H9 (cell line): ENCODE results near the gene PROSER1. TPM values are rescaled to one million over a fixed set of nuclear protein-coding genes. Genes with fewer than 3 reads are reported as not detected.

Experiments used
- DNase-seq: peaks from one replicate; pipeline ENCODE4 v3.0.0-alpha.2; 2017
- H2AFZ ChIP-seq: one replicate; pipeline ENCODE4 v1.6.1; 2013; ENCODE audit warnings: mild to moderate bottlenecking, low read length, control low read depth, moderate library complexity
- H2AK5ac ChIP-seq: 2 replicates; pipeline ENCODE4 v1.6.1; 2013; ENCODE audit warnings: low read length, control low read depth, mixed read lengths; ENCODE audit not compliant: insufficient read length
- H2BK120ac ChIP-seq: one replicate; pipeline ENCODE4 v1.6.1; 2013; ENCODE audit warnings: low read depth, mild to moderate bottlenecking, low read length, control low read depth, inconsistent platforms; ENCODE audit not compliant: poor library complexity, severe bottlenecking
- H2BK12ac ChIP-seq: 2 replicates; pipeline ENCODE4 v1.6.1; 2013; ENCODE audit warnings: low read length, control low read depth, mixed read lengths, low read depth; ENCODE audit not compliant: insufficient read length
- H2BK15ac ChIP-seq: 2 replicates; pipeline ENCODE4 v1.6.1; 2013; ENCODE audit warnings: low read depth, low read length, control low read depth
- H2BK20ac ChIP-seq: one replicate; pipeline ENCODE4 v1.6.1; 2013; ENCODE audit warnings: low read depth, mild to moderate bottlenecking, low read length, control low read depth, inconsistent platforms; ENCODE audit not compliant: poor library complexity, severe bottlenecking
- H2BK5ac ChIP-seq: 2 replicates; pipeline ENCODE4 v1.6.1; 2013; ENCODE audit warnings: low read length, control low read depth, mixed read lengths; ENCODE audit not compliant: insufficient read length
- H3K14ac ChIP-seq: 2 replicates; pipeline ENCODE4 v1.6.1; 2013; ENCODE audit warnings: low read length, control low read depth; ENCODE audit not compliant: insufficient read depth
- H3K18ac ChIP-seq: 2 replicates; pipeline ENCODE4 v1.6.1; 2013; ENCODE audit warnings: low read depth, mild to moderate bottlenecking, mixed read lengths, low read length, control low read depth; ENCODE audit not compliant: insufficient read length
- H3K23ac ChIP-seq: 2 replicates; pipeline ENCODE4 v1.6.1; 2013; ENCODE audit warnings: low read length, control low read depth, mixed read lengths, low read depth; ENCODE audit not compliant: insufficient read length
- H3K23me2 ChIP-seq: 2 replicates; pipeline ENCODE4 v1.6.1; 2013; ENCODE audit warnings: low read depth, mild to moderate bottlenecking, mixed read lengths, low read length, control low read depth; ENCODE audit not compliant: insufficient read length, poor library complexity, severe bottlenecking
- H3K27ac ChIP-seq: 2 replicates; pipeline ENCODE4 v1.5.1; 2013; ENCODE audit warnings: low read length, control low read depth, mixed read lengths, low read depth; ENCODE audit not compliant: insufficient read length
- H3K27me3 ChIP-seq: 2 replicates; pipeline ENCODE4 v1.6.1; 2013; ENCODE audit warnings: low read length, control low read depth, inconsistent platforms; ENCODE audit not compliant: insufficient read depth
- H3K4ac ChIP-seq: 2 replicates; pipeline ENCODE4 v1.6.1; 2013; ENCODE audit warnings: low read depth, mild to moderate bottlenecking, control low read depth, inconsistent platforms, low read length, moderate library complexity
- H3K4me1 ChIP-seq: 2 replicates; pipeline ENCODE4 v1.6.1; 2013; ENCODE audit warnings: low read length, control low read depth, inconsistent platforms; ENCODE audit not compliant: insufficient read depth
- H3K4me2 ChIP-seq: 2 replicates; pipeline ENCODE4 v1.6.1; 2013; ENCODE audit warnings: low read length, control low read depth, mixed read lengths; ENCODE audit not compliant: insufficient read length, insufficient read depth
- H3K56ac ChIP-seq: 2 replicates; pipeline ENCODE4 v1.6.1; 2013; ENCODE audit warnings: low read depth, mild to moderate bottlenecking, mixed read lengths, low read length, control low read depth; ENCODE audit not compliant: insufficient read length
- H3K79me1 ChIP-seq: 2 replicates; pipeline ENCODE4 v1.6.1; 2013; ENCODE audit warnings: low read depth, mild to moderate bottlenecking, moderate library complexity, low read length, control low read depth, inconsistent platforms; ENCODE audit not compliant: insufficient read depth, poor library complexity, severe bottlenecking
- H3K79me2 ChIP-seq: 2 replicates; pipeline ENCODE4 v1.6.1; 2013; ENCODE audit warnings: low read length, control low read depth, inconsistent platforms; ENCODE audit not compliant: insufficient read depth
- H3K9ac ChIP-seq: 2 replicates; pipeline ENCODE4 v1.6.1; 2013; ENCODE audit warnings: low read length, control low read depth, mixed read lengths; ENCODE audit not compliant: insufficient read length; ENCODE audit errors: extremely low read depth
- H3K9me3 ChIP-seq: one replicate; pipeline ENCODE4 v1.6.1; 2013; ENCODE audit warnings: low read depth, low read length, inconsistent platforms; ENCODE audit not compliant: control insufficient read depth
- H3T11ph ChIP-seq: one replicate; pipeline ENCODE4 v1.6.1; 2013; ENCODE audit warnings: mild to moderate bottlenecking, low read length, control low read depth, inconsistent platforms
- H4K20me1 ChIP-seq: one replicate; pipeline ENCODE4 v1.6.1; 2013; ENCODE audit not compliant: control insufficient read depth, insufficient read length, insufficient read depth
- H4K5ac ChIP-seq: 2 replicates; pipeline ENCODE4 v1.6.1; 2013; ENCODE audit warnings: low read depth, mild to moderate bottlenecking, mixed read lengths, low read length, control low read depth; ENCODE audit not compliant: insufficient read length
- H4K8ac ChIP-seq: replicated peaks from 2 replicates; pipeline ENCODE4 v1.6.1; 2013; ENCODE audit warnings: low read length, control low read depth, mixed read lengths, low read depth; ENCODE audit not compliant: insufficient read length
- H4K91ac ChIP-seq: 2 replicates; pipeline ENCODE4 v1.6.1; 2013; ENCODE audit warnings: low read depth, mild to moderate bottlenecking, moderate library complexity, mixed read lengths, low read length, control low read depth; ENCODE audit not compliant: insufficient read length
- H3K27ac Mint-ChIP-seq, 3 experiments: 2 replicates in 2 of 3; 3 replicates in 1 of 3; pipeline ENCODE4 v1.8.0; 2020 to 2021; ENCODE audit warnings: mixed read lengths in 3 of 3, mild to moderate bottlenecking in 1 of 3, moderate library complexity in 1 of 3
- H3K27me3 Mint-ChIP-seq: 2 replicates; pipeline ENCODE4 v1.8.0; 2021; ENCODE audit warnings: low read depth, mild to moderate bottlenecking, moderate library complexity, mixed read lengths
- H3K36me3 Mint-ChIP-seq, 3 experiments: 2 replicates in 2 of 3; 3 replicates in 1 of 3; pipeline ENCODE4 v1.8.0; 2020 to 2021; ENCODE audit warnings: low read depth in 3 of 3, mixed read lengths in 3 of 3; ENCODE audit not compliant: insufficient read depth in 1 of 3
- H3K4me1 Mint-ChIP-seq, 2 experiments: 2 replicates each; pipeline ENCODE4 v1.8.0; 2020; ENCODE audit warnings: mixed read lengths in 2 of 2
- H3K4me3 Mint-ChIP-seq, 2 experiments: 2 replicates in 1 of 2; 3 replicates in 1 of 2; pipeline ENCODE4 v1.8.0; 2020 to 2021; ENCODE audit warnings: mild to moderate bottlenecking in 2 of 2, mixed read lengths in 2 of 2, moderate library complexity in 1 of 2
- H3K9me3 Mint-ChIP-seq, 2 experiments: 2 replicates in 1 of 2; 3 replicates in 1 of 2; pipeline ENCODE4 v1.8.0; 2020; ENCODE audit warnings: mild to moderate bottlenecking in 2 of 2, mixed read lengths in 2 of 2, moderate library complexity in 1 of 2
- WGBS: extraction: QIAGEN DNeasy Blood & Tissue Kit; methylation state at CpG from one replicate; pipeline ENCODE4 v1.1.7; 2013; ENCODE audit warnings: missing lambda C conversion rate, low lambda C conversion rate, mixed read lengths; ENCODE audit not compliant: insufficient read length; ENCODE audit errors: extremely low coverage; 5-methylcytosine and 5-hydroxymethylcytosine counted together
- total RNA-seq: library from RNA; stranded (reverse); gene quantifications from 2 replicates; pipeline ENCODE4 v1.2.1, GENCODE V29; 2021
- TF ChIP-seq, protein P1 (sequence below): fragments of 200-600 bp; sonication (generic); conservative IDR thresholded peaks from 3 replicates; pipeline ENCODE4 v1.8.0; 2021; ENCODE audit warnings: antibody characterized with exemption, mild to moderate bottlenecking

The PROSER1 gene
- total RNA-seq, 1 experiment from 2014 or later, result 84.6 TPM

DNA sequence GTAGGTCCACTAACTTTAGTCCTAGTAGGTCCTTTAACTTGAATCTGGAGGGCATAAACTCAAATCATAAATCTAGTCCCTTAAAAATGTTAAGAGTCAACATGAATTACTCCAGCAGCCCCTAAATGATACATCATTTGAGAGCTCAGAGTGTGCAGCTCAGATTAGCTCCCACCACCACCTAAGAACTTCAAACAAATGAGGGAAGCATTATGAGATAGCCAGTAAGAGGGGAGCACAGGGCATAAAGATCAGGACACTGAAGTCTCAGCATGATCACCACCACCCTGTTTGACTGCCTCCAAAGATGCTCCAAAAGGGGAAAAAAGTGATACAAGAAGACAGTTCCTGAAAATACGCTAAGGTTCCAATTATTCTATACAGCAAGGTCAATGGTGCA, 5.7 kb downstream of the PROSER1 start:
- Mint-ChIP-seq H3K4me1 (peaks cover 28 to 36% of the 10 kb centered on the region in 2 experiments), H3K27ac (peak overlapping the region; percentile 10 to 35 (median 13); a peak in 4 of 7 replicates), H3K4me3 (no peak overlapping the region), H3K36me3 (peaks cover 12 to 33% (median 32%) of the 10 kb centered on the region in 3 experiments), H3K27me3 (no peaks in the 10 kb centered on the region), H3K9me3 (no peaks in the 10 kb centered on the region)
- Histone ChIP-seq H3K9ac (no peak overlapping the region), H3K14ac (no peak overlapping the region), H3K23me2 (peaks cover 4% of the 10 kb centered on the region), H3K79me1 (peaks cover 6% of the 10 kb centered on the region), H4K5ac (no peak overlapping the region), H2BK5ac (no peak overlapping the region), H2AK5ac (no peak overlapping the region), H3K56ac (no peak overlapping the region), H3K4ac (no peak overlapping the region), H3K9me3 (no peaks in the 10 kb centered on the region), H2BK12ac (no peak overlapping the region), H4K8ac (no peak overlapping the region), H3K27ac (no peak overlapping the region), H2BK120ac (no peak overlapping the region), H4K20me1 (no peaks in the 10 kb centered on the region), H3K79me2 (peaks cover 38% of the 10 kb centered on the region), H2AFZ (no peak overlapping the region), H3K27me3 (no peaks in the 10 kb centered on the region), H3K4me1 (no peaks in the 10 kb centered on the region; the same call in 1 of the 2 replicates), H2BK20ac (no peak overlapping the region), H3K18ac (no peak overlapping the region), H4K91ac (no peak overlapping the region), H3K23ac (no peak overlapping the region), H3T11ph (no peak overlapping the region), H3K4me2 (no peak overlapping the region), H2BK15ac (no peak overlapping the region)
- no peak for DNase-seq
- TF ChIP-seq, protein P1, sequence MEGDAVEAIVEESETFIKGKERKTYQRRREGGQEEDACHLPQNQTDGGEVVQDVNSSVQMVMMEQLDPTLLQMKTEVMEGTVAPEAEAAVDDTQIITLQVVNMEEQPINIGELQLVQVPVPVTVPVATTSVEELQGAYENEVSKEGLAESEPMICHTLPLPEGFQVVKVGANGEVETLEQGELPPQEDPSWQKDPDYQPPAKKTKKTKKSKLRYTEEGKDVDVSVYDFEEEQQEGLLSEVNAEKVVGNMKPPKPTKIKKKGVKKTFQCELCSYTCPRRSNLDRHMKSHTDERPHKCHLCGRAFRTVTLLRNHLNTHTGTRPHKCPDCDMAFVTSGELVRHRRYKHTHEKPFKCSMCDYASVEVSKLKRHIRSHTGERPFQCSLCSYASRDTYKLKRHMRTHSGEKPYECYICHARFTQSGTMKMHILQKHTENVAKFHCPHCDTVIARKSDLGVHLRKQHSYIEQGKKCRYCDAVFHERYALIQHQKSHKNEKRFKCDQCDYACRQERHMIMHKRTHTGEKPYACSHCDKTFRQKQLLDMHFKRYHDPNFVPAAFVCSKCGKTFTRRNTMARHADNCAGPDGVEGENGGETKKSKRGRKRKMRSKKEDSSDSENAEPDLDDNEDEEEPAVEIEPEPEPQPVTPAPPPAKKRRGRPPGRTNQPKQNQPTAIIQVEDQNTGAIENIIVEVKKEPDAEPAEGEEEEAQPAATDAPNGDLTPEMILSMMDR, result no peak
- WGBS, result no CpG with 5 or more reads among the region's 1 CpG
